Measurements from ENCODE around the gene NCSTN. TPM values are rescaled to one million over a fixed set of nuclear protein-coding genes. Genes with fewer than 3 reads are reported as not detected.

NCSTN gene
- total and polyA plus RNA-seq, 2 of the 13 experiments (the other 11 are each of a cell fraction or from before 2014, with no cell fraction given): 44.2 to 247 TPM

GRCh38 chr1:160367516-160367900, 24.3 kb downstream of the NCSTN start:
- no TSS peak for BruUV-seq (replicated peaks)
- FAIRE-seq: no peak
- Histone ChIP-seq H4K20me1 (ENCODE audit: insufficient read depth, low read length) (no peaks in the 10 kb centered on the region), H3K9ac (ENCODE audit: insufficient read depth, low read depth, low read length) (no peak overlapping the region), H3K4me3 (replicated peaks in 1 of 3; ENCODE audit: insufficient read depth in 1 of 3, low read depth in 2 of 3, low read length in 3 of 3) (no peak overlapping the region), H3K79me2 (ENCODE audit: insufficient read depth, low read length) (no peaks in the 10 kb centered on the region), H3K27ac (ENCODE audit: extremely low read length, insufficient read depth, low read length) (no peak overlapping the region), H3K36me3 (replicated peaks in 1 of 2; ENCODE audit: control insufficient read depth in 1 of 2, insufficient read depth in 2 of 2, low read length in 2 of 2) (no peaks in the 10 kb centered on the region), H3K4me1 (ENCODE audit: insufficient read depth, low read length) (peaks cover 9% of the 10 kb centered on the region), H3K9me3 (ENCODE audit: low read length) (no peaks in the 10 kb centered on the region), H2AFZ (ENCODE audit: low read length) (no peak overlapping the region), H3K27me3 (ENCODE audit: control insufficient read depth in 1 of 2, insufficient read depth in 2 of 2, low read length in 2 of 2) (no peaks in the 10 kb centered on the region), H3K4me2 (ENCODE audit: low read depth, low read length) (no peak overlapping the region)
- intact Hi-C loops (cut with micrococcal nuclease; ENCODE audit: unreplicated experiment): no loop called here
- DNase-seq (ENCODE audit: low spot score): no peak
- ChIA-PET POLR2A (no interaction called here), CTCF (ENCODE audit: low intra/inter-chr PET ratio, low total read pairs) (no interaction called here)
- WGBS (ENCODE audit: low lambda C conversion rate): 19% methylated on average over 4 of the region's 4 CpGs
- TF ChIP-seq ZNF460 (CRISPR knock-in tag; IDR thresholded peaks at IDR 0.05; ENCODE audit: borderline replicate concordance): no peak
- no peak for TF ChIP-seq MNT (IDR thresholded peaks at IDR 0.05)
- TF ChIP-seq ZNF263 (CRISPR knock-in tag; IDR thresholded peaks at IDR 0.05): peak; percentile 92
- TF ChIP-seq CHD2 (IDR thresholded peaks at IDR 0.05; ENCODE audit: low read depth, low read length): no peak
- no peak for TF ChIP-seq SRSF1 (optimal IDR thresholded peaks at IDR 0.05; ENCODE audit: low read depth, low read length)
- no peak for TF ChIP-seq ZNF558 (CRISPR knock-in tag; IDR thresholded peaks at IDR 0.05; ENCODE audit: borderline replicate concordance)
- TF ChIP-seq HNF4A (CRISPR knock-in tag; IDR thresholded peaks at IDR 0.05): 0 out of 2 replicates have a peak, but pooled peaks have one; percentile 15
- no peak for TF ChIP-seq KDM3A (CRISPR knock-in tag; IDR thresholded peaks at IDR 0.05; ENCODE audit: low read depth)
- TF ChIP-seq ZMYM2 (CRISPR knock-in tag; IDR thresholded peaks at IDR 0.05): no peak
- ATAC-seq: no peak
- in situ Hi-C loops (cut with HindIII; ENCODE audit: extremely low pct_ligation_motif_present, low pct_unique_long_range_greater_than_20kb): no loop called here

Data from HepG2 (cell line).